SU-DHL-6 (cell line): ENCODE results near the gene RAPH1.

Experiments
- H2AFZ ChIP-seq: fragments of 200-600 bp; sonication (generic); 2 replicates; pipeline ENCODE4 v1.6.1; 2014; ENCODE audit warnings: low read depth, mild to moderate bottlenecking, moderate library complexity, mixed read lengths, antibody characterized with exemption, low read length; ENCODE audit not compliant: severe bottlenecking
- H3F3A ChIP-seq: fragments of 200-600 bp; shearing (Covaris generic); 2 replicates; pipeline ENCODE4 v1.6.0; 2016; ENCODE audit warnings: antibody characterized with exemption, mild to moderate bottlenecking; ENCODE audit not compliant: insufficient read depth
- H3K27ac ChIP-seq: fragments of 200-600 bp; sonication (generic); 2 replicates; pipeline ENCODE4 v1.5.1; 2016; ENCODE audit warnings: low read depth, mild to moderate bottlenecking, low read length, moderate library complexity, mixed read lengths
- H3K27me3 ChIP-seq: fragments of 200-600 bp; sonication (generic), shearing (Covaris generic); 2 replicates; pipeline ENCODE4 v1.6.0; 2014; ENCODE audit warnings: mild to moderate bottlenecking, low read length
- H3K36me3 ChIP-seq: fragments of 200-600 bp; sonication (generic); 2 replicates; pipeline ENCODE4 v1.6.1; 2014; ENCODE audit warnings: mild to moderate bottlenecking, low read length, mixed read lengths
- H3K4me2 ChIP-seq: fragments of 300-600, 200-600 bp; shearing (Covaris generic), sonication (generic); 2 replicates; pipeline ENCODE4 v1.6.0; 2014; ENCODE audit warnings: low read length, low read depth, mild to moderate bottlenecking; ENCODE audit not compliant: poor library complexity, severe bottlenecking
- H3K4me3 ChIP-seq: fragments of 200-600 bp; sonication (generic); 2 replicates; pipeline ENCODE4 v1.5.1; 2014; ENCODE audit warnings: antibody characterized with exemption, low read length, mild to moderate bottlenecking, mixed read lengths; ENCODE audit not compliant: insufficient read depth, poor library complexity, severe bottlenecking
- H3K79me2 ChIP-seq: fragments of 200-600 bp; sonication (generic); 2 replicates; pipeline ENCODE4 v1.6.1; 2014; ENCODE audit warnings: mild to moderate bottlenecking, low read length, moderate library complexity; ENCODE audit not compliant: insufficient read depth
- H3K9ac ChIP-seq: fragments of 200-600 bp; sonication (generic); 2 replicates; pipeline ENCODE4 v1.7.0; 2014; ENCODE audit warnings: mild to moderate bottlenecking, low read length
- H3K9me2 ChIP-seq: fragments of 200-600 bp; sonication (generic); replicated peaks from 2 replicates; pipeline ENCODE4 v1.6.1; 2014; ENCODE audit warnings: low read length; ENCODE audit not compliant: insufficient read depth
- H3K9me3 ChIP-seq: fragments of 200-600 bp; sonication (generic); 2 replicates; pipeline ENCODE4 v1.6.1; 2014; ENCODE audit warnings: low read length, mixed read lengths; ENCODE audit not compliant: insufficient read depth
- H4K20me1 ChIP-seq: fragments of 200-600 bp; sonication (generic); 2 replicates; pipeline ENCODE4 v1.6.1; 2014; ENCODE audit warnings: low read depth, mild to moderate bottlenecking, antibody characterized with exemption, low read length, moderate library complexity, mixed read lengths
- EZH2phosphoT487 ChIP-seq: fragments of 200-600 bp; sonication (generic), shearing (Covaris generic); conservative IDR thresholded peaks from 2 replicates; pipeline ENCODE4 v1.6.1; 2018; ENCODE audit warnings: mild to moderate bottlenecking, antibody characterized with exemption, low read length, moderate library complexity, mixed read lengths
- TF ChIP-seq, protein P1 (sequence below): fragments of 200-600 bp; sonication (generic); IDR thresholded peaks from one replicate; pipeline ENCODE4 v1.5.1; 2017; ENCODE audit warnings: antibody characterized with exemption, mild to moderate bottlenecking, low read length, moderate library complexity; ENCODE audit not compliant: insufficient read depth, poor library complexity, severe bottlenecking

The RAPH1 gene

DNA sequence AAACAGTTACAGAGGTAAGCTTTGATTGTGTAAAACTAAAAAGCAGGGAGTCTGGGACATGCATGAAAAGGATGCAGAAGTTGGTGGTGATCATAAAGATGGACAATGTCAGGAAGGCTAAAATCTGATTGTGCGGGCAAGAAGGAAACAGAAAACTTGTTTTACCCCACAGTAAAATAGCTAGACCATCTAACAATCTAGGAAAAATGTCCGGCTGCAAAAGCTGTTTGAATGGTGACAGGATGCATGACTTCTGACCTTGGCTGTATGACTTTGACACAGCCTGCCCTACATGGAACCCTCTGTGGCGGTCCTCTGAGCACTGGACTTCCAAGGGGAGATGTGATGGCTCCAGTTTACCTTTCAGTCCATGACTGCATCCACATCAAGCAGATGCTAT is 93.6 kb downstream of the RAPH1 start:
- Histone ChIP-seq H3F3A (no peaks in the 10 kb centered on the region), H3K9ac (no peak overlapping the region), H3K9me2 (no peaks in the 10 kb centered on the region), H3K9me3 (no peaks in the 10 kb centered on the region), H3K27ac (no peak overlapping the region), H3K4me3 (no peak overlapping the region), H3K4me2 (no peak overlapping the region), H3K36me3 (no peaks in the 10 kb centered on the region), H2AFZ (no peak overlapping the region), H3K27me3 (no peaks in the 10 kb centered on the region), H3K79me2 (no peaks in the 10 kb centered on the region), H4K20me1 (no peaks in the 10 kb centered on the region)
- TF ChIP-seq, protein P1, sequence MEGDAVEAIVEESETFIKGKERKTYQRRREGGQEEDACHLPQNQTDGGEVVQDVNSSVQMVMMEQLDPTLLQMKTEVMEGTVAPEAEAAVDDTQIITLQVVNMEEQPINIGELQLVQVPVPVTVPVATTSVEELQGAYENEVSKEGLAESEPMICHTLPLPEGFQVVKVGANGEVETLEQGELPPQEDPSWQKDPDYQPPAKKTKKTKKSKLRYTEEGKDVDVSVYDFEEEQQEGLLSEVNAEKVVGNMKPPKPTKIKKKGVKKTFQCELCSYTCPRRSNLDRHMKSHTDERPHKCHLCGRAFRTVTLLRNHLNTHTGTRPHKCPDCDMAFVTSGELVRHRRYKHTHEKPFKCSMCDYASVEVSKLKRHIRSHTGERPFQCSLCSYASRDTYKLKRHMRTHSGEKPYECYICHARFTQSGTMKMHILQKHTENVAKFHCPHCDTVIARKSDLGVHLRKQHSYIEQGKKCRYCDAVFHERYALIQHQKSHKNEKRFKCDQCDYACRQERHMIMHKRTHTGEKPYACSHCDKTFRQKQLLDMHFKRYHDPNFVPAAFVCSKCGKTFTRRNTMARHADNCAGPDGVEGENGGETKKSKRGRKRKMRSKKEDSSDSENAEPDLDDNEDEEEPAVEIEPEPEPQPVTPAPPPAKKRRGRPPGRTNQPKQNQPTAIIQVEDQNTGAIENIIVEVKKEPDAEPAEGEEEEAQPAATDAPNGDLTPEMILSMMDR, result no peak
- TF ChIP-seq EZH2phosphoT487, result no peak

DNA sequence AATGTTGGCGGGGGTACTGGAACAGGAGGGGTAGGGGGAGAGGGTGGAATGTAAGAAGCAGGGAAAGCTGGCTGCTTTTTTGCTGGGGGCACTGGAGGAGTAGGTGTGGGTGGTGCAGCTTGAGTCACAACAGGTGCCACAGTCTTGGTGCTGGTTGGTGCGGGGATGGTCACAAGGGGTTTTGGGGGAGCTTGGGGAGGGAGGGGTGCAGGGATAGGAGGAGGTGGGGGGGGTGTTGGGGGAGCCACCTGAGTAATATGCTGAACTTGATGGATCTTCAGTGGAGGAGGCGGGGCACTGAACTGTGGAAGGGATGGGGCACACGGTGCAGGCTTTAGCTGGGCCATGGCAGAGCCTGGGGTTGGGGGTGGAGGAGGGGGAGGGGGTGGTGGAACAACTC is 94.4 kb downstream of the RAPH1 start:
- no peaks in the 10 kb centered on the region for H3K79me2 ChIP-seq
- H2AFZ ChIP-seq, result no peak overlapping the region
- no peak overlapping the region for H3K4me2 ChIP-seq
- TF ChIP-seq, protein P1, result no peak
- TF ChIP-seq EZH2phosphoT487, result no peak
- no peaks in the 10 kb centered on the region for H4K20me1 ChIP-seq
- no peak overlapping the region for H3K4me3 ChIP-seq
- no peaks in the 10 kb centered on the region for H3K9me2 ChIP-seq
- no peak overlapping the region for H3K27ac ChIP-seq
- H3K9ac ChIP-seq, result no peak overlapping the region
- no peaks in the 10 kb centered on the region for H3K27me3 ChIP-seq
- H3K9me3 ChIP-seq, result no peaks in the 10 kb centered on the region
- no peaks in the 10 kb centered on the region for H3K36me3 ChIP-seq
- H3F3A ChIP-seq, result no peaks in the 10 kb centered on the region

DNA sequence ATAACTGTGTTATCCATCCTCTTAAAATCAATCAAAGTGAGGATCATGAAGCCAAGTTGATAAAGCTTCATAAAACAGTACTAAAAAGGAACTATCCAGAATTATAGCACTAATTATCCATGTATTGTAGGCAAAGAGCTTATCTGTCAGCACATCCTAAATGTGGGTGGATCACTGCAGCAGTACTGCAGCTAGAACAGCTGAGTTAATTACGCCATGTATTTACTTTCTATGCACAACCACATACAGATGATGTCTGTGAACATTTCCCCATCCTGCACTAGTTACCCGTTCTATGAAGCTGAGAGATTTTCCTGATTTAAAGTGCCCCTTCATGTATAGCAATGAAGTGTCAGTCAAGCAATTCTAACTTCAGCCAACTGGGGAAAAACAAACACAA is 96.6 kb downstream of the RAPH1 start:
- Histone ChIP-seq H3K4me3 (no peak overlapping the region), H3K9me2 (no peaks in the 10 kb centered on the region), H3K27me3 (no peaks in the 10 kb centered on the region), H2AFZ (no peak overlapping the region), H3K79me2 (no peaks in the 10 kb centered on the region), H3F3A (no peaks in the 10 kb centered on the region), H3K27ac (no peak overlapping the region), H3K9ac (no peak overlapping the region), H4K20me1 (no peaks in the 10 kb centered on the region), H3K4me2 (no peak overlapping the region), H3K36me3 (no peaks in the 10 kb centered on the region), H3K9me3 (no peaks in the 10 kb centered on the region)
- TF ChIP-seq EZH2phosphoT487, result no peak
- TF ChIP-seq, protein P1, result no peak
